ENCODE measurements around the gene TMCO4.

DNA sequence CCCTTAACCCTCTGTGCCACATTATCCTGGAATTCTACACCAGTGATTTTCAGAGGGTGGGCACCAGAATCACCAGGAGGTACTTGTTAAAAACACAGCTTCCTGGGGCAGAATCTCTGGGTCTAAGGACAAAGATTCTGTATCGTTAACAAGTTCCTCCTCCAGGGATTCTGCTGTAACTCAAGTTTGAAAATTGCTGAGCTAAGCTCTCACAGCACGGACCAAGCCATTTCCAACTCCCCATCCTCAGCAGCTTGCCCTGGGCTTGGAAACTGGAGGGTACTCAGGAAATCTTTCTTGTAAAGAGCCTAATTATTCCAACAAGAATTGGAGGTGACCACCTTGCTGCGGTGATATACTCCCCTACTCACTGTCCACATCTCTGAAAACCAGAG, 48.8 kb downstream of the TMCO4 start:
- TF ChIP-seq, protein P1, sequence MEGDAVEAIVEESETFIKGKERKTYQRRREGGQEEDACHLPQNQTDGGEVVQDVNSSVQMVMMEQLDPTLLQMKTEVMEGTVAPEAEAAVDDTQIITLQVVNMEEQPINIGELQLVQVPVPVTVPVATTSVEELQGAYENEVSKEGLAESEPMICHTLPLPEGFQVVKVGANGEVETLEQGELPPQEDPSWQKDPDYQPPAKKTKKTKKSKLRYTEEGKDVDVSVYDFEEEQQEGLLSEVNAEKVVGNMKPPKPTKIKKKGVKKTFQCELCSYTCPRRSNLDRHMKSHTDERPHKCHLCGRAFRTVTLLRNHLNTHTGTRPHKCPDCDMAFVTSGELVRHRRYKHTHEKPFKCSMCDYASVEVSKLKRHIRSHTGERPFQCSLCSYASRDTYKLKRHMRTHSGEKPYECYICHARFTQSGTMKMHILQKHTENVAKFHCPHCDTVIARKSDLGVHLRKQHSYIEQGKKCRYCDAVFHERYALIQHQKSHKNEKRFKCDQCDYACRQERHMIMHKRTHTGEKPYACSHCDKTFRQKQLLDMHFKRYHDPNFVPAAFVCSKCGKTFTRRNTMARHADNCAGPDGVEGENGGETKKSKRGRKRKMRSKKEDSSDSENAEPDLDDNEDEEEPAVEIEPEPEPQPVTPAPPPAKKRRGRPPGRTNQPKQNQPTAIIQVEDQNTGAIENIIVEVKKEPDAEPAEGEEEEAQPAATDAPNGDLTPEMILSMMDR (IDR thresholded peaks at IDR 0.05; ENCODE audit: control extremely low read depth in 1 of 3, insufficient read depth in 1 of 3, low read depth in 1 of 3, low read length in 3 of 3) = no peak
- TF ChIP-seq SRF (IDR thresholded peaks at IDR 0.05; ENCODE audit: low read depth, low read length) = no peak
- TF ChIP-seq HDAC2 (IDR thresholded peaks at IDR 0.05; ENCODE audit: borderline replicate concordance in 1 of 2, low read depth in 2 of 2, low read length in 2 of 2) = no peak

Measured in H1 (cell line).